Parathyroid adenoma (tissue), 2 donors: ENCODE results near the gene PLXNA2.

Source experiments
- H2AFZ ChIP-seq: fragments of 300-600 bp; sonication (generic); one replicate; pipeline ENCODE4 v1.7.0; 2017; ENCODE audit warnings: antibody characterized with exemption, mild to moderate bottlenecking
- H3K27ac ChIP-seq: fragments of 300-600 bp; sonication (generic); one replicate; pipeline ENCODE4 v1.7.0; 2017
- H3K27me3 ChIP-seq: fragments of 300-600 bp; sonication (generic); one replicate; pipeline ENCODE4 v1.7.0; 2017; ENCODE audit warnings: low read length; ENCODE audit not compliant: control insufficient read depth, insufficient read depth
- H3K36me3 ChIP-seq: fragments of 300-600 bp; sonication (generic); one replicate; pipeline ENCODE4 v1.7.0; 2017; ENCODE audit warnings: low read length; ENCODE audit not compliant: control insufficient read depth, insufficient read depth
- H3K4me1 ChIP-seq: fragments of 300-600 bp; sonication (generic); one replicate; pipeline ENCODE4 v1.7.0; 2017; ENCODE audit warnings: control low read depth
- H3K4me2 ChIP-seq: fragments of 300-600 bp; sonication (generic); one replicate; pipeline ENCODE4 v1.7.0; 2017; ENCODE audit warnings: low read length
- H3K4me3 ChIP-seq: fragments of 300-600 bp; sonication (generic); one replicate; pipeline ENCODE4 v1.7.0; 2017; ENCODE audit warnings: low read depth, low read length
- H3K79me2 ChIP-seq: fragments of 300-600 bp; sonication (generic); one replicate; pipeline ENCODE4 v1.7.0; 2017; ENCODE audit warnings: control low read depth
- H3K9ac ChIP-seq: fragments of 300-600 bp; sonication (generic); one replicate; pipeline ENCODE4 v1.7.0; 2017; ENCODE audit warnings: mild to moderate bottlenecking
- H3K9me3 ChIP-seq: fragments of 300-600 bp; sonication (generic); one replicate; pipeline ENCODE4 v1.7.0; 2017; ENCODE audit warnings: low read length; ENCODE audit not compliant: control insufficient read depth
- CTCF ChIP-seq: fragments of 300-600 bp; sonication (generic); IDR thresholded peaks from one replicate; pipeline ENCODE4 v1.7.0; 2017; ENCODE audit warnings: antibody characterized with exemption, mild to moderate bottlenecking
- donor health status: primary hyperparathyroidism.

Gene PLXNA2

GRCh38 chr1:208179961-208180409 lies 64.2 kb downstream of the PLXNA2 start:
- no peaks in the 10 kb centered on the region for H3K9me3 ChIP-seq
- no peak overlapping the region for H3K4me2 ChIP-seq
- H3K79me2 ChIP-seq: no peaks in the 10 kb centered on the region
- H2AFZ ChIP-seq: no peak overlapping the region
- no peaks in the 10 kb centered on the region for H3K36me3 ChIP-seq
- H3K9ac ChIP-seq: no peak overlapping the region
- TF ChIP-seq CTCF: no peak
- no peak overlapping the region for H3K4me3 ChIP-seq
- no peak overlapping the region for H3K27ac ChIP-seq
- no peaks in the 10 kb centered on the region for H3K27me3 ChIP-seq
- no peaks in the 10 kb centered on the region for H3K4me1 ChIP-seq

- Histone ChIP-seq H2AFZ (no peak overlapping the region), H3K79me2 (no peaks in the 10 kb centered on the region), H3K4me3 (no peak overlapping the region), H3K36me3 (no peaks in the 10 kb centered on the region), H3K9me3 (no peaks in the 10 kb centered on the region), H3K4me2 (no peak overlapping the region), H3K27ac (no peak overlapping the region), H3K4me1 (no peaks in the 10 kb centered on the region), H3K27me3 (no peaks in the 10 kb centered on the region), H3K9ac (no peak overlapping the region)
- no peak for TF ChIP-seq CTCF
Observed at GRCh38 chr1:208179263-208179816, 64.8 kb downstream of the PLXNA2 start.

GRCh38 chr1:208178091-208178529 lies 66.1 kb downstream of the PLXNA2 start:
- Histone ChIP-seq H3K4me3 (no peak overlapping the region), H3K36me3 (no peaks in the 10 kb centered on the region), H3K4me2 (no peak overlapping the region), H3K9ac (no peak overlapping the region), H3K79me2 (no peaks in the 10 kb centered on the region), H3K27me3 (no peaks in the 10 kb centered on the region), H3K4me1 (no peaks in the 10 kb centered on the region), H3K9me3 (no peaks in the 10 kb centered on the region), H2AFZ (no peak overlapping the region), H3K27ac (no peak overlapping the region)
- TF ChIP-seq CTCF: no peak

GRCh38 chr1:208177656-208178055 lies 66.5 kb downstream of the PLXNA2 start:
- Histone ChIP-seq H3K79me2 (no peaks in the 10 kb centered on the region), H3K27ac (no peak overlapping the region), H3K4me3 (no peak overlapping the region), H3K27me3 (no peaks in the 10 kb centered on the region), H3K4me1 (no peaks in the 10 kb centered on the region), H3K36me3 (no peaks in the 10 kb centered on the region), H3K4me2 (no peak overlapping the region), H2AFZ (no peak overlapping the region), H3K9me3 (no peaks in the 10 kb centered on the region), H3K9ac (no peak overlapping the region)
- no peak for TF ChIP-seq CTCF

- no peak overlapping the region for H2AFZ ChIP-seq
- TF ChIP-seq CTCF: no peak
- no peaks in the 10 kb centered on the region for H3K27me3 ChIP-seq
- no peak overlapping the region for H3K9ac ChIP-seq
- H3K4me1 ChIP-seq: no peaks in the 10 kb centered on the region
- no peak overlapping the region for H3K27ac ChIP-seq
- H3K36me3 ChIP-seq: no peaks in the 10 kb centered on the region
- no peak overlapping the region for H3K4me3 ChIP-seq
- no peak overlapping the region for H3K4me2 ChIP-seq
- no peaks in the 10 kb centered on the region for H3K79me2 ChIP-seq
- H3K9me3 ChIP-seq: no peaks in the 10 kb centered on the region
Observed at GRCh38 chr1:208176649-208177048, 67.5 kb downstream of the PLXNA2 start.
